ENCODE measurements around the gene GSC2.
"Not testable (repeated sequence)": the region's sequence is repeated elsewhere in the genome, so short reads cannot be mapped to it uniquely, and the experiment has no call there.

The GSC2 gene

GRCh38 chr22:19178065-19178656 lies 28.1 kb upstream of the GSC2 start:
- DNase-seq (ENCODE audit: low spot score), result peak; percentile 44

- DNase-seq (ENCODE audit: low spot score), result no peak
Measured at GRCh38 chr22:19177164-19178064, 27.3 kb upstream of the GSC2 start.

- no peak for DNase-seq (ENCODE audit: low spot score)
Measured at GRCh38 chr22:19176732-19177131, 26.6 kb upstream of the GSC2 start.

GRCh38 chr22:19176175-19176643 lies 26.1 kb upstream of the GSC2 start:
- no peak for DNase-seq (ENCODE audit: low spot score)

GRCh38 chr22:19175602-19176174 lies 25.6 kb upstream of the GSC2 start:
- DNase-seq (ENCODE audit: low spot score), result no peak

- no peak for DNase-seq (ENCODE audit: low spot score)
Measured at GRCh38 chr22:19175026-19175601, 25.0 kb upstream of the GSC2 start.

GRCh38 chr22:19174106-19175025 lies 24.3 kb upstream of the GSC2 start:
- DNase-seq (ENCODE audit: low spot score), result no peak

GRCh38 chr22:19173047-19174035 lies 23.2 kb upstream of the GSC2 start:
- no peak for DNase-seq (ENCODE audit: low spot score)

GRCh38 chr22:19172213-19173046 lies 22.3 kb upstream of the GSC2 start:
- DNase-seq (ENCODE audit: low spot score), result no peak

GRCh38 chr22:19169947-19170318 lies 19.8 kb upstream of the GSC2 start:
- no peak for DNase-seq (ENCODE audit: low spot score)

- DNase-seq (ENCODE audit: low spot score), result no peak
Measured at GRCh38 chr22:19169002-19169946, 19.2 kb upstream of the GSC2 start.

- DNase-seq (ENCODE audit: low spot score), result no peak
Measured at GRCh38 chr22:19168088-19168890, 18.2 kb upstream of the GSC2 start.

GRCh38 chr22:19167106-19167869 lies 17.2 kb upstream of the GSC2 start:
- no peak for DNase-seq (ENCODE audit: low spot score)

- no peak for DNase-seq (ENCODE audit: low spot score)
Measured at GRCh38 chr22:19166421-19166820, 16.3 kb upstream of the GSC2 start.

GRCh38 chr22:19164425-19164824 lies 14.3 kb upstream of the GSC2 start:
- no peak for DNase-seq (ENCODE audit: low spot score)

GRCh38 chr22:19158649-19159048 lies 8.6 kb upstream of the GSC2 start:
- DNase-seq (ENCODE audit: low spot score), result not testable (repeated sequence)

GRCh38 chr22:19156109-19156508 lies 6.0 kb upstream of the GSC2 start:
- DNase-seq (ENCODE audit: low spot score), result not testable (repeated sequence)
